HG03571 (cell line): Measurements from ENCODE around the gene FXYD2.
"Not testable (repeated sequence)": the region's sequence is repeated elsewhere in the genome, so short reads cannot be mapped to it uniquely, and the experiment has no call there.

ENCODE experiments used
- ATAC-seq: cut with Tn5 transposase; IDR thresholded peaks from one replicate; pipeline ENCODE4 v1.9.1; 2021; ENCODE audit not compliant: unreplicated experiment

The FXYD2 gene

GRCh38 chr11:117824571-117825537 is at the start of gene FXYD2:
FXYD2 (minus strand) TSS chr11:117824744; CDS start chr11:117824678, 66 bp downstream.
- no peak for ATAC-seq

- no peak for ATAC-seq
Measured at GRCh38 chr11:117873828-117874125, 49.2 kb upstream of the FXYD2 start.

GRCh38 chr11:117872975-117873827 is 48.7 kb upstream of the FXYD2 start:
- no peak for ATAC-seq

- no peak for ATAC-seq
Measured at GRCh38 chr11:117872420-117872961, 47.9 kb upstream of the FXYD2 start.

- no peak for ATAC-seq
Measured at GRCh38 chr11:117871784-117872183, 47.2 kb upstream of the FXYD2 start.

GRCh38 chr11:117871160-117871559 is 46.6 kb upstream of the FXYD2 start:
- ATAC-seq: no peak

GRCh38 chr11:117870103-117870952 is 45.8 kb upstream of the FXYD2 start:
- no peak for ATAC-seq

GRCh38 chr11:117869604-117870003 is 45.1 kb upstream of the FXYD2 start:
- ATAC-seq: no peak

GRCh38 chr11:117868815-117869561 is 44.4 kb upstream of the FXYD2 start:
- ATAC-seq: no peak

GRCh38 chr11:117868088-117868487 is 43.5 kb upstream of the FXYD2 start:
- no peak for ATAC-seq

- no peak for ATAC-seq
Measured at GRCh38 chr11:117866526-117866925, 42.0 kb upstream of the FXYD2 start.

GRCh38 chr11:117865546-117865945 is 41.0 kb upstream of the FXYD2 start:
- ATAC-seq: not testable (repeated sequence)

GRCh38 chr11:117863383-117863782 is 38.8 kb upstream of the FXYD2 start:
- ATAC-seq: no peak

GRCh38 chr11:117862753-117863152 is 38.2 kb upstream of the FXYD2 start:
- no peak for ATAC-seq

GRCh38 chr11:117862019-117862725 is 37.6 kb upstream of the FXYD2 start:
- no peak for ATAC-seq

GRCh38 chr11:117861151-117862018 is 36.8 kb upstream of the FXYD2 start:
- ATAC-seq: no peak

- no peak for ATAC-seq
Measured at GRCh38 chr11:117860139-117860538, 35.6 kb upstream of the FXYD2 start.

GRCh38 chr11:117859488-117860112 is 35.1 kb upstream of the FXYD2 start:
- ATAC-seq: no peak
